ENCODE results near the gene EGFLAM.

EGFLAM gene

DNA sequence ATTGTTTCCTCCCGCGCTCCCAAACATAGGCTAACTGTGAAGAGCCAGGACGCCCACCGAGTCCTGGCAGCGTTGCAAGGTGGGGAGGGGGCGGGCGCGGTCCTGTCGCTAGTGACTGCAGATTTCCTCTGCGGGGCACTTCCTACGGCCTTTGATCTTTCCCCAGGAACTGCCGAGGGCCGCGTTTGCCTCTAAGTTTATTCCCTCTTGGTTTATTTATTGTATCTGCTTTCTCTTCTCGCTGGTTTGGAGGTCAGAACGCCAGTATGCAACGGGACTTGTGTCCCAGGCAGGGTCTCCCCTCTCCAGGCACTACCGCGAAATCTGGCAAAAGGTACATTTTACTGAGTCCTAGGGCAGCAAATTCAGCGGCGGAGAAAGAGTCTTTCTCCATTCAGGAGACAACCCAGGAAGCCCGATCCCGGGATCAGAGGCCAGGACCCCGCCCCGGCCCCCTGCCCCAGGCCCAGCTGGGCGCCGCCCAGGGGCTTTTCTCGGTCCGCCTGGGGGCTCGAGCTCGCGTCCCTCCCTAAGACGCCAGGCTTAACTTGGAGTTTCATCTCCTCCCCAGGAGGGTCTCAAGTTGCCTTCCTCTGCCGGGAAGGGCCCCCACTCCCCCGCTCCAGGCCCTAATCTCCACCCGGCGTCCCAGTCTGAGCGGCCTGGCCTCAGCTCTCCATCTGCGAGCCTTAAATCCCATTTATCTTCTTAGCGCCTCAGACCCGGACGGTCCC lies 884 bp upstream of the EGFLAM start:
- H3K27me3 ChIP-seq (ENCODE audit: insufficient read depth, low read depth, severe bottlenecking), result no peaks in the 10 kb centered on the region
- peak overlapping the region; percentile 65 for H3K4me3 ChIP-seq (ENCODE audit: low read depth, low read length)
- TF ChIP-seq, protein P1, sequence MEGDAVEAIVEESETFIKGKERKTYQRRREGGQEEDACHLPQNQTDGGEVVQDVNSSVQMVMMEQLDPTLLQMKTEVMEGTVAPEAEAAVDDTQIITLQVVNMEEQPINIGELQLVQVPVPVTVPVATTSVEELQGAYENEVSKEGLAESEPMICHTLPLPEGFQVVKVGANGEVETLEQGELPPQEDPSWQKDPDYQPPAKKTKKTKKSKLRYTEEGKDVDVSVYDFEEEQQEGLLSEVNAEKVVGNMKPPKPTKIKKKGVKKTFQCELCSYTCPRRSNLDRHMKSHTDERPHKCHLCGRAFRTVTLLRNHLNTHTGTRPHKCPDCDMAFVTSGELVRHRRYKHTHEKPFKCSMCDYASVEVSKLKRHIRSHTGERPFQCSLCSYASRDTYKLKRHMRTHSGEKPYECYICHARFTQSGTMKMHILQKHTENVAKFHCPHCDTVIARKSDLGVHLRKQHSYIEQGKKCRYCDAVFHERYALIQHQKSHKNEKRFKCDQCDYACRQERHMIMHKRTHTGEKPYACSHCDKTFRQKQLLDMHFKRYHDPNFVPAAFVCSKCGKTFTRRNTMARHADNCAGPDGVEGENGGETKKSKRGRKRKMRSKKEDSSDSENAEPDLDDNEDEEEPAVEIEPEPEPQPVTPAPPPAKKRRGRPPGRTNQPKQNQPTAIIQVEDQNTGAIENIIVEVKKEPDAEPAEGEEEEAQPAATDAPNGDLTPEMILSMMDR (IDR thresholded peaks at IDR 0.05; ENCODE audit: low read depth, low read length), result no peak
- H3K9me3 ChIP-seq (ENCODE audit: severe bottlenecking), result peaks cover 5% of the 10 kb centered on the region
- DNase-seq, result peak; percentile 95
- peak overlapping the region; percentile 96 for H3K27ac ChIP-seq
- H3K36me3 ChIP-seq, result peaks cover 8% of the 10 kb centered on the region

DNA sequence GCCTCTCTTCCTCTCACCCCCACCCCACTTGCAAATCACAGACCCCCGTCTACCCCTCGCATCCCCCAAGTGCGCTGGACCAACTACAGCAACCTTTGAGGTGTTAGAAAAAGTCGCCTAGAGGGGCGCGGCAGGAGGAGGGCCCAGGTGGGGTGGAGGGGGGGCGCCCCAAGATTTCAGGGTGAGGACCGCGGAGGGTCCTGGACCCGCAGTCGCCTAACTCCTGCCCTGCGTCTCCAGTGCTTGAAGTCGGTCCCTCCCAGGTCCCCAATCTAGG lies 379 bp upstream of the EGFLAM start:
- no peaks in the 10 kb centered on the region for H3K27me3 ChIP-seq (ENCODE audit: insufficient read depth, low read depth, severe bottlenecking)
- TF ChIP-seq, protein P1 (IDR thresholded peaks at IDR 0.05; ENCODE audit: low read depth, low read length), result no peak
- DNase-seq, result no peak
- peak overlapping the region; percentile 96 for H3K27ac ChIP-seq
- peaks cover 11% of the 10 kb centered on the region for H3K36me3 ChIP-seq
- peaks cover 5% of the 10 kb centered on the region for H3K9me3 ChIP-seq (ENCODE audit: severe bottlenecking)
- H3K4me3 ChIP-seq (ENCODE audit: low read depth, low read length), result peak overlapping the region; percentile 65

DNA sequence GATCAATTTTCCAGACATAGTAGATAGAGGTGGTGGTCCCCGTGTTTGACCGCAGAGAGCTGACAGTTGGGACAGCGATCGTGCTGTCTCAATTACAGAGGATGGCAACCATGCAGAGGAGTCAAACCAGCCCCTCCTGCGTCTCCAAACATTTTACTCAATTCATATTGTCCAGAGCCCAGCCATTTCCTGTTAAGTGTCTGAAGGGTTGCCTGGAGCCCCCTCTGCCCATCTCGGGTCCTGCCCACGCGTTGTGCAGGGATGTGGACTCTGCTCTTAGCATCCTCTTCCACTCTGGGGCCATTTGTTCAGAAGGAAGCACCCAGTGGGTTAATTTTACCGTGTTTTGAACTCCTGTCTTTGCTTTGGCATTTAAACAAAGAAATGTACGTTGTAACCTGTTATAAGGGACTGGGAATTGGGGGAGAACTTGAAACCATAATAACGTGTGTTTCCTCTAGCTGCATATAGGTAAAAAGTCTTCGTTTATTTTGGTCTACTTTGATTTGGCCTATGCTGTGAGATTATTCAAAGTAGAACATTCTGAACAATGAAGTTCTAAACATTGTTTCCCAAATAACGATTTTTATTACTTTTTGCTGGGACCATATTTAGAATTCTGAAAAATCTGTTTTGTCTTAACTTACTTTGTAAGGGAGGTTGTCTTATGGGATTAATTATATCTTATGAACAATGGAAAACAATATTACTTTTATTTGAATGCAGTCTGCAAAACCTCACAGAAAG lies 876 bp downstream of the EGFLAM start:
- no peaks in the 10 kb centered on the region for H3K9me3 ChIP-seq (ENCODE audit: severe bottlenecking)
- peak overlapping the region; percentile 96 for H3K27ac ChIP-seq
- H3K36me3 ChIP-seq, result peaks cover 11% of the 10 kb centered on the region
- no peaks in the 10 kb centered on the region for H3K27me3 ChIP-seq (ENCODE audit: insufficient read depth, low read depth, severe bottlenecking)
- no peak for DNase-seq
- peak overlapping the region; percentile 65 for H3K4me3 ChIP-seq (ENCODE audit: low read depth, low read length)
- TF ChIP-seq, protein P1 (IDR thresholded peaks at IDR 0.05; ENCODE audit: low read depth, low read length), result no peak

DNA sequence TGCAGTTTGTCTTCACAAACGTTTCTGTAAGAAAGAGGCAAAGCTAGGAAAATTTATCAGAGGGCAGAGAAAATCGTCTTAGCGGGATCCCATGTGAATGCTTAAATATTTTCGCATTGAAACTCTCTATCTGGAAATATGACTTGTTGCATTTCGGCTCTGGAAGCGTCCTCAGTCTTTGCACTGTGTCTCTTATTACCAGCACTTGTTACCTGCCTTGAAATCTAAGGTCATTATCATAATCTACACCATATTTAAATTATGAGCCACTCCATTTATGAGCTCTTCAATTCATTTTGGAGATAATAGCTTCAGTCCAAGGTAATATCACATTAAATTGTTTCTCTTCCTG lies 1.4 kb downstream of the EGFLAM start:
- Histone ChIP-seq H3K4me3 (ENCODE audit: low read depth, low read length) (peak overlapping the region; percentile 65), H3K27ac (peak overlapping the region; percentile 96), H3K9me3 (ENCODE audit: severe bottlenecking) (no peaks in the 10 kb centered on the region), H3K36me3 (peaks cover 11% of the 10 kb centered on the region), H3K27me3 (ENCODE audit: insufficient read depth, low read depth, severe bottlenecking) (no peaks in the 10 kb centered on the region)
- no peak for DNase-seq
- TF ChIP-seq, protein P1 (IDR thresholded peaks at IDR 0.05; ENCODE audit: low read depth, low read length), result no peak

DNA sequence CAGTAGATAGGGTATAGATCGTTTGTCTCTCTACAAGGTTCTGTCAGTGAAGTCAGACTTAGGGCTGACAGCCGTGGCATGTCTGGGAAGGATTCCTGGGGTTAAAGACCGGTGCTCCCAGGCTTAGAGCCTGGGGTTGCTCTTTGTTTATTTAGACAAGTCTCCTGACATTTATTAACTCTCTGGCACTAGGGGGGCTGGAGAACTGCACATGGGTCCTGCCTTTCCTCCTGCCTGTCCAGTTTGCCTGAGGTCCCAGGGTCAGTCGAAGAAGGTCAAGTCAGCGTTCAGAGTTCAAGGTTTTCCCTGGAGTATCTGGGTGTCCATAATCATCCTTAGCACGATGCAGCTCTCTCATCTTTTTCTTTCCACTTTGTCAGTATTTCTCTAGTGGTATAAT lies 5.6 kb downstream of the EGFLAM start:
- H3K4me3 ChIP-seq (ENCODE audit: low read depth, low read length), result no peak overlapping the region
- no peak for DNase-seq
- H3K27ac ChIP-seq, result peak overlapping the region; percentile 29; the same call in 1 of the 2 replicates
- peaks cover 13% of the 10 kb centered on the region for H3K36me3 ChIP-seq
- TF ChIP-seq, protein P1 (IDR thresholded peaks at IDR 0.05; ENCODE audit: low read depth, low read length), result no peak
- no peaks in the 10 kb centered on the region for H3K9me3 ChIP-seq (ENCODE audit: severe bottlenecking)
- no peaks in the 10 kb centered on the region for H3K27me3 ChIP-seq (ENCODE audit: insufficient read depth, low read depth, severe bottlenecking)
